ENCODE measurements around the gene TUBB2B. TPM values are rescaled to one million over a fixed set of nuclear protein-coding genes. Genes with fewer than 3 reads are reported as not detected.

Gene TUBB2B
- total and polyA plus RNA-seq, 2 experiments from 2014 or later: 355 to 794 TPM

- no peak for TF ChIP-seq CTCF (conservative IDR thresholded peaks at IDR 0.05; ENCODE audit: low read depth in 2 of 2)
- no peak for TF ChIP-seq STAT1 (IDR thresholded peaks at IDR 0.05; ENCODE audit: unreplicated experiment)
- TF ChIP-seq POLR2AphosphoS5 (IDR thresholded peaks at IDR 0.05; ENCODE audit: low read depth): no peak
- TF ChIP-seq CREB1 (CRISPR knock-in tag; IDR thresholded peaks at IDR 0.05; ENCODE audit: low read depth): no peak
- no peak for TF ChIP-seq ZNF331 (CRISPR knock-in tag; IDR thresholded peaks at IDR 0.05; ENCODE audit: low read depth)
- no peak for TF ChIP-seq NANOG (IDR thresholded peaks at IDR 0.05; ENCODE audit: borderline replicate concordance)
- no peak for TF ChIP-seq ZNF114 (CRISPR knock-in tag; IDR thresholded peaks at IDR 0.05)
These were observed 25.6 kb upstream of the TUBB2B start (continued) for GRCh38 chr6:3252861-3253596.

GRCh38 chr6:3252369-3252768 lies 24.9 kb upstream of the TUBB2B start:
- H3K4me3 Mint-ChIP-seq: no peak overlapping the region; the same call in 2 of the 3 replicates
- H4K20me1 ChIP-seq (replicated peaks; ENCODE audit: insufficient read depth): no peaks in the 10 kb centered on the region
- H3K9me3 Mint-ChIP-seq: peaks cover 8% of the 10 kb centered on the region
- no peak overlapping the region for H3K27ac Mint-ChIP-seq
- no peak overlapping the region for H3K4me2 ChIP-seq
- no peak overlapping the region for H3K4me3 ChIP-seq
- H3K27me3 Mint-ChIP-seq (ENCODE audit: insufficient read depth, low read depth, poor library complexity): peaks cover 11% of the 10 kb centered on the region
- peaks cover 22% of the 10 kb centered on the region for H3K4me1 Mint-ChIP-seq
- H3K27ac ChIP-seq (ENCODE audit: low read depth): no peak overlapping the region
- no peaks in the 10 kb centered on the region for H3K9me2 ChIP-seq (ENCODE audit: insufficient read depth)
- no peaks in the 10 kb centered on the region for H3K27me3 ChIP-seq (ENCODE audit: insufficient read depth)
- H3F3A ChIP-seq (replicated peaks; ENCODE audit: low read depth): 0 out of 2 replicates have a peak, but pooled peaks cover 5% of the 10 kb centered on the region
- no peak for DNase-seq (ENCODE audit: low spot score)
- peaks cover 10% of the 10 kb centered on the region for H3K36me3 Mint-ChIP-seq (ENCODE audit: low read depth)
- peaks cover 9% of the 10 kb centered on the region; the same call in 1 of the 2 replicates for H3K4me1 ChIP-seq (ENCODE audit: insufficient read depth)
- ATAC-seq: no peak
- no peak overlapping the region for H2AFZ ChIP-seq
- no peaks in the 10 kb centered on the region for H3K79me2 ChIP-seq (replicated peaks; ENCODE audit: insufficient read depth)
- H3K36me3 ChIP-seq (ENCODE audit: insufficient read depth): no peaks in the 10 kb centered on the region
- TF ChIP-seq REST (IDR thresholded peaks at IDR 0.05; ENCODE audit: unreplicated experiment) (no peak), ZNF462 (CRISPR knock-in tag; IDR thresholded peaks at IDR 0.05) (no peak), CREB1 (CRISPR knock-in tag; IDR thresholded peaks at IDR 0.05; ENCODE audit: low read depth) (no peak), EZH2phosphoT487 (IDR thresholded peaks at IDR 0.05; ENCODE audit: unreplicated experiment) (no peak), NANOG (IDR thresholded peaks at IDR 0.05; ENCODE audit: borderline replicate concordance) (no peak), ZNF114 (CRISPR knock-in tag; IDR thresholded peaks at IDR 0.05) (no peak), CTCF (conservative IDR thresholded peaks at IDR 0.05; ENCODE audit: low read depth in 2 of 2) (no peak)
